GM18505 (cell line): Measurements from ENCODE around the gene MCM9.

Source experiments
- ATAC-seq: cut with Tn5 transposase; IDR thresholded peaks from one replicate; pipeline ENCODE4 v1.9.1; 2021; ENCODE audit not compliant: unreplicated experiment
- POLR2A ChIP-seq: IDR thresholded peaks from 4 replicates; pipeline ENCODE4 v1.6.1; 2011; ENCODE audit warnings: borderline replicate concordance; ENCODE audit not compliant: insufficient read depth, insufficient read length; ENCODE audit errors: extremely low read depth

The MCM9 gene

GRCh38 chr6:118917546-118918328, 17.2 kb downstream of the MCM9 start:
- no peak for ATAC-seq
- no peak for TF ChIP-seq POLR2A

GRCh38 chr6:118914598-118914997, 20.4 kb downstream of the MCM9 start:
- TF ChIP-seq POLR2A, result no peak
- ATAC-seq, result no peak

GRCh38 chr6:118913161-118913560, 21.8 kb downstream of the MCM9 start:
- ATAC-seq, result no peak
- TF ChIP-seq POLR2A, result no peak

- no peak for ATAC-seq
- no peak for TF ChIP-seq POLR2A
These were observed 22.3 kb downstream of the MCM9 start for GRCh38 chr6:118912646-118913045.

GRCh38 chr6:118908441-118908840, 26.5 kb downstream of the MCM9 start:
- no peak for TF ChIP-seq POLR2A
- no peak for ATAC-seq

GRCh38 chr6:118905851-118906250, 29.1 kb downstream of the MCM9 start:
- no peak for TF ChIP-seq POLR2A
- ATAC-seq, result no peak

- ATAC-seq, result no peak
- no peak for TF ChIP-seq POLR2A
These were observed 29.9 kb downstream of the MCM9 start for GRCh38 chr6:118905084-118905483.

GRCh38 chr6:118903691-118904090, 31.3 kb downstream of the MCM9 start:
- TF ChIP-seq POLR2A, result no peak
- no peak for ATAC-seq

GRCh38 chr6:118903138-118903537, 31.8 kb downstream of the MCM9 start:
- TF ChIP-seq POLR2A, result no peak
- ATAC-seq, result no peak

GRCh38 chr6:118902726-118903125, 32.2 kb downstream of the MCM9 start:
- TF ChIP-seq POLR2A, result no peak
- no peak for ATAC-seq

GRCh38 chr6:118899948-118900347, 35.0 kb downstream of the MCM9 start:
- ATAC-seq, result no peak
- TF ChIP-seq POLR2A, result no peak

- no peak for TF ChIP-seq POLR2A
- ATAC-seq, result no peak
These were observed 37.6 kb downstream of the MCM9 start for GRCh38 chr6:118897386-118897785.

GRCh38 chr6:118896339-118897136, 38.4 kb downstream of the MCM9 start:
- ATAC-seq, result no peak
- TF ChIP-seq POLR2A, result no peak

GRCh38 chr6:118895859-118896258, 39.1 kb downstream of the MCM9 start:
- no peak for ATAC-seq
- TF ChIP-seq POLR2A, result no peak
